HEK293 (cell line): ENCODE measurements around the gene HTR1A.

Experiments used
- YY2 ChIP-seq: fragments of 450-650 bp; formaldehyde crosslinking; IDR thresholded peaks from 2 replicates; pipeline ENCODE4 v1.5.1; 2016; ENCODE audit warnings: missing biosample characterization, missing genetic modification characterization
- ZNF24 ChIP-seq: fragments of 450-650 bp; formaldehyde crosslinking; IDR thresholded peaks from 2 replicates; pipeline ENCODE4 v1.5.1; 2016; ENCODE audit warnings: missing biosample characterization, missing genetic modification characterization
- ZNF274 ChIP-seq, 2 experiments: fragments of 200-500 bp in 1 of 2; fragments of 450-650 bp in 1 of 2; sonication (Bioruptor generic) in 1 of 2; formaldehyde crosslinking in 1 of 2; IDR thresholded peaks; 2 replicates each; pipeline versions ENCODE4 v1.5.1 to v1.6.1; 2014 to 2016; ENCODE audit warnings: borderline replicate concordance in 1 of 2, inconsistent platforms in 1 of 2, low read length in 1 of 2, missing biosample characterization in 1 of 2, missing genetic modification characterization in 1 of 2
- ZNF335 ChIP-seq: fragments of 450-650 bp; formaldehyde crosslinking; conservative IDR thresholded peaks from 2 replicates; pipeline ENCODE4 v1.5.1; 2016; ENCODE audit warnings: missing biosample characterization, missing genetic modification characterization
- ZNF600 ChIP-seq: fragments of 450-650 bp; formaldehyde crosslinking; IDR thresholded peaks from 2 replicates; pipeline ENCODE4 v1.5.1; 2016; ENCODE audit warnings: missing biosample characterization, missing genetic modification characterization
- ZNF660 ChIP-seq: fragments of 450-650 bp; IDR thresholded peaks from 2 replicates; pipeline ENCODE4 v1.5.1; 2018; ENCODE audit warnings: missing biosample characterization, mild to moderate bottlenecking, missing genetic modification characterization
- ZNF776 ChIP-seq: fragments of 450-650 bp; formaldehyde crosslinking; IDR thresholded peaks from 2 replicates; pipeline ENCODE4 v1.5.0; 2017; ENCODE audit warnings: missing biosample characterization, missing genetic modification characterization, borderline replicate concordance
- ZNF792 ChIP-seq: fragments of 450-650 bp; formaldehyde crosslinking; IDR thresholded peaks from 2 replicates; pipeline ENCODE4 v1.5.1; 2016; ENCODE audit warnings: missing biosample characterization, missing genetic modification characterization
- TF ChIP-seq, protein P1 (sequence below): fragments of 450-650 bp; formaldehyde crosslinking; IDR thresholded peaks from 2 replicates; pipeline ENCODE4 v1.5.1; 2016; ENCODE audit warnings: missing biosample characterization, missing genetic modification characterization
- TF ChIP-seq, protein P2 (sequence below): fragments of 450-650 bp; formaldehyde crosslinking; IDR thresholded peaks from 2 replicates; pipeline ENCODE4 v1.5.1; 2016; ENCODE audit warnings: missing biosample characterization, missing genetic modification characterization, low read depth
- TF ChIP-seq, protein P3 (sequence below): fragments of 450-650 bp; formaldehyde crosslinking; IDR thresholded peaks from 2 replicates; pipeline ENCODE4 v1.5.1; 2016; ENCODE audit warnings: missing biosample characterization, missing genetic modification characterization, borderline replicate concordance
- TF ChIP-seq, protein P4 (sequence below): fragments of 450-650 bp; formaldehyde crosslinking; IDR thresholded peaks from 2 replicates; pipeline ENCODE4 v1.5.1; 2016; ENCODE audit warnings: missing biosample characterization, missing genetic modification characterization
- TF ChIP-seq, protein P5 (sequence below): fragments of 450-650 bp; formaldehyde crosslinking; IDR thresholded peaks from 2 replicates; pipeline ENCODE4 v1.5.1; 2016; ENCODE audit warnings: missing biosample characterization, missing genetic modification characterization
- TF ChIP-seq, protein P6 (sequence below): fragments of 450-650 bp; formaldehyde crosslinking; IDR thresholded peaks from 2 replicates; pipeline ENCODE4 v1.5.1; 2016; ENCODE audit warnings: missing biosample characterization, missing genetic modification characterization

DNA sequence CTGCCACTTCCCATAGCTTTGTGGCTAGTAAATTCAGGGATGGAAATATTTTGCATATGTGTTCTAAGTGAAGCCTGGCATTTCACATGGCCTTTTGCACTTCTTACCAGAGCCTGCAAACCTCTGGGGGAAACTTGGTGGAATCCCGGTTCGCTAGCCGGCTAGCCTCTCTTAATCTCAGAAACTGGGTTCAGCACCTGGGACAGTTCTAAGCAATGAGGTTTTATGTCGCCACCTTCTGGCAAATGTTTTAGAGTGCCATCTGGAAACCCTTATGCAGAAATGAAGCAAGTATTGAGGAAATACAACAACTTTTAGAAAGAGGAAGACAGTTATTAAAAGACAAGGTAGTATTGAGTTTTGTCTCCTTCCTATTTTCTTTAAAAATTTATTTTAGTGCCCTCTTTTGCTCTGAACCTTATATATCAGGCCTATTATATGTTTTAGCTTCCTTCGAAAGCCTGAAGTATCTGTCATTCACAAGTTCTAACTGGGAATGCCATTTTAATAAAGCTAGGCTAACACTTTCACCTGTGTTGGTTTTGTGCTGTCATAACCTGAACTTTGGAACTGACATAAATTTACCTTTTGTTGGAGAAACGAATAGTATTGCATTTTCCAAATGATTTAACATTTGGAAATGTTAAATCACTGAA is 963 bp upstream of the HTR1A start:
- TF ChIP-seq, protein P1, sequence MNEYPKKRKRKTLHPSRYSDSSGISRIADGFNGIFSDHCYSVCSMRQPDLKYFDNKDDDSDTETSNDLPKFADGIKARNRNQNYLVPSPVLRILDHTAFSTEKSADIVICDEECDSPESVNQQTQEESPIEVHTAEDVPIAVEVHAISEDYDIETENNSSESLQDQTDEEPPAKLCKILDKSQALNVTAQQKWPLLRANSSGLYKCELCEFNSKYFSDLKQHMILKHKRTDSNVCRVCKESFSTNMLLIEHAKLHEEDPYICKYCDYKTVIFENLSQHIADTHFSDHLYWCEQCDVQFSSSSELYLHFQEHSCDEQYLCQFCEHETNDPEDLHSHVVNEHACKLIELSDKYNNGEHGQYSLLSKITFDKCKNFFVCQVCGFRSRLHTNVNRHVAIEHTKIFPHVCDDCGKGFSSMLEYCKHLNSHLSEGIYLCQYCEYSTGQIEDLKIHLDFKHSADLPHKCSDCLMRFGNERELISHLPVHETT (tag by site-specific recombination), result no peak
- TF ChIP-seq ZNF660 (tag by site-specific recombination) (peak; percentile 54; the same call in 1 of the 2 replicates), ZNF274 (IDR thresholded peaks at IDR 0.05; ENCODE audit: low read length) (no peak), ZNF274 (tag by site-specific recombination; IDR thresholded peaks at IDR 0.05; ENCODE audit: borderline replicate concordance) (no peak), ZNF776 (tag by site-specific recombination) (no peak), YY2 (tag by site-specific recombination) (no peak), ZNF335 (tag by site-specific recombination) (no peak), ZNF24 (no peak), ZNF600 (tag by site-specific recombination) (no peak), ZNF792 (tag by site-specific recombination) (no peak)
- TF ChIP-seq, protein P2, sequence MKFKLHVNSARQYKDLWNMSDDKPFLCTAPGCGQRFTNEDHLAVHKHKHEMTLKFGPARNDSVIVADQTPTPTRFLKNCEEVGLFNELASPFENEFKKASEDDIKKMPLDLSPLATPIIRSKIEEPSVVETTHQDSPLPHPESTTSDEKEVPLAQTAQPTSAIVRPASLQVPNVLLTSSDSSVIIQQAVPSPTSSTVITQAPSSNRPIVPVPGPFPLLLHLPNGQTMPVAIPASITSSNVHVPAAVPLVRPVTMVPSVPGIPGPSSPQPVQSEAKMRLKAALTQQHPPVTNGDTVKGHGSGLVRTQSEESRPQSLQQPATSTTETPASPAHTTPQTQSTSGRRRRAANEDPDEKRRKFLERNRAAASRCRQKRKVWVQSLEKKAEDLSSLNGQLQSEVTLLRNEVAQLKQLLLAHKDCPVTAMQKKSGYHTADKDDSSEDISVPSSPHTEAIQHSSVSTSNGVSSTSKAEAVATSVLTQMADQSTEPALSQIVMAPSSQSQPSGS (tag by site-specific recombination), result no peak
- TF ChIP-seq, protein P3, sequence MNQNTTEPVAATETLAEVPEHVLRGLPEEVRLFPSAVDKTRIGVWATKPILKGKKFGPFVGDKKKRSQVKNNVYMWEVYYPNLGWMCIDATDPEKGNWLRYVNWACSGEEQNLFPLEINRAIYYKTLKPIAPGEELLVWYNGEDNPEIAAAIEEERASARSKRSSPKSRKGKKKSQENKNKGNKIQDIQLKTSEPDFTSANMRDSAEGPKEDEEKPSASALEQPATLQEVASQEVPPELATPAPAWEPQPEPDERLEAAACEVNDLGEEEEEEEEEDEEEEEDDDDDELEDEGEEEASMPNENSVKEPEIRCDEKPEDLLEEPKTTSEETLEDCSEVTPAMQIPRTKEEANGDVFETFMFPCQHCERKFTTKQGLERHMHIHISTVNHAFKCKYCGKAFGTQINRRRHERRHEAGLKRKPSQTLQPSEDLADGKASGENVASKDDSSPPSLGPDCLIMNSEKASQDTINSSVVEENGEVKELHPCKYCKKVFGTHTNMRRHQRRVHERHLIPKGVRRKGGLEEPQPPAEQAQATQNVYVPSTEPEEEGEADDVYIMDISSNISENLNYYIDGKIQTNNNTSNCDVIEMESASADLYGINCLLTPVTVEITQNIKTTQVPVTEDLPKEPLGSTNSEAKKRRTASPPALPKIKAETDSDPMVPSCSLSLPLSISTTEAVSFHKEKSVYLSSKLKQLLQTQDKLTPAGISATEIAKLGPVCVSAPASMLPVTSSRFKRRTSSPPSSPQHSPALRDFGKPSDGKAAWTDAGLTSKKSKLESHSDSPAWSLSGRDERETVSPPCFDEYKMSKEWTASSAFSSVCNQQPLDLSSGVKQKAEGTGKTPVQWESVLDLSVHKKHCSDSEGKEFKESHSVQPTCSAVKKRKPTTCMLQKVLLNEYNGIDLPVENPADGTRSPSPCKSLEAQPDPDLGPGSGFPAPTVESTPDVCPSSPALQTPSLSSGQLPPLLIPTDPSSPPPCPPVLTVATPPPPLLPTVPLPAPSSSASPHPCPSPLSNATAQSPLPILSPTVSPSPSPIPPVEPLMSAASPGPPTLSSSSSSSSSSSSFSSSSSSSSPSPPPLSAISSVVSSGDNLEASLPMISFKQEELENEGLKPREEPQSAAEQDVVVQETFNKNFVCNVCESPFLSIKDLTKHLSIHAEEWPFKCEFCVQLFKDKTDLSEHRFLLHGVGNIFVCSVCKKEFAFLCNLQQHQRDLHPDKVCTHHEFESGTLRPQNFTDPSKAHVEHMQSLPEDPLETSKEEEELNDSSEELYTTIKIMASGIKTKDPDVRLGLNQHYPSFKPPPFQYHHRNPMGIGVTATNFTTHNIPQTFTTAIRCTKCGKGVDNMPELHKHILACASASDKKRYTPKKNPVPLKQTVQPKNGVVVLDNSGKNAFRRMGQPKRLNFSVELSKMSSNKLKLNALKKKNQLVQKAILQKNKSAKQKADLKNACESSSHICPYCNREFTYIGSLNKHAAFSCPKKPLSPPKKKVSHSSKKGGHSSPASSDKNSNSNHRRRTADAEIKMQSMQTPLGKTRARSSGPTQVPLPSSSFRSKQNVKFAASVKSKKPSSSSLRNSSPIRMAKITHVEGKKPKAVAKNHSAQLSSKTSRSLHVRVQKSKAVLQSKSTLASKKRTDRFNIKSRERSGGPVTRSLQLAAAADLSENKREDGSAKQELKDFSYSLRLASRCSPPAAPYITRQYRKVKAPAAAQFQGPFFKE (tag by site-specific recombination), result no peak
- TF ChIP-seq, protein P4, sequence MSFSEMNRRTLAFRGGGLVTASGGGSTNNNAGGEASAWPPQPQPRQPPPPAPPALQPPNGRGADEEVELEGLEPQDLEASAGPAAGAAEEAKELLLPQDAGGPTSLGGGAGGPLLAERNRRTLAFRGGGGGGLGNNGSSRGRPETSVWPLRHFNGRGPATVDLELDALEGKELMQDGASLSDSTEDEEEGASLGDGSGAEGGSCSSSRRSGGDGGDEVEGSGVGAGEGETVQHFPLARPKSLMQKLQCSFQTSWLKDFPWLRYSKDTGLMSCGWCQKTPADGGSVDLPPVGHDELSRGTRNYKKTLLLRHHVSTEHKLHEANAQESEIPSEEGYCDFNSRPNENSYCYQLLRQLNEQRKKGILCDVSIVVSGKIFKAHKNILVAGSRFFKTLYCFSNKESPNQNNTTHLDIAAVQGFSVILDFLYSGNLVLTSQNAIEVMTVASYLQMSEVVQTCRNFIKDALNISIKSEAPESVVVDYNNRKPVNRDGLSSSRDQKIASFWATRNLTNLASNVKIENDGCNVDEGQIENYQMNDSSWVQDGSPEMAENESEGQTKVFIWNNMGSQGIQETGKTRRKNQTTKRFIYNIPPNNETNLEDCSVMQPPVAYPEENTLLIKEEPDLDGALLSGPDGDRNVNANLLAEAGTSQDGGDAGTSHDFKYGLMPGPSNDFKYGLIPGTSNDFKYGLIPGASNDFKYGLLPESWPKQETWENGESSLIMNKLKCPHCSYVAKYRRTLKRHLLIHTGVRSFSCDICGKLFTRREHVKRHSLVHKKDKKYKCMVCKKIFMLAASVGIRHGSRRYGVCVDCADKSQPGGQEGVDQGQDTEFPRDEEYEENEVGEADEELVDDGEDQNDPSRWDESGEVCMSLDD (tag by site-specific recombination), result no peak
- TF ChIP-seq, protein P5, sequence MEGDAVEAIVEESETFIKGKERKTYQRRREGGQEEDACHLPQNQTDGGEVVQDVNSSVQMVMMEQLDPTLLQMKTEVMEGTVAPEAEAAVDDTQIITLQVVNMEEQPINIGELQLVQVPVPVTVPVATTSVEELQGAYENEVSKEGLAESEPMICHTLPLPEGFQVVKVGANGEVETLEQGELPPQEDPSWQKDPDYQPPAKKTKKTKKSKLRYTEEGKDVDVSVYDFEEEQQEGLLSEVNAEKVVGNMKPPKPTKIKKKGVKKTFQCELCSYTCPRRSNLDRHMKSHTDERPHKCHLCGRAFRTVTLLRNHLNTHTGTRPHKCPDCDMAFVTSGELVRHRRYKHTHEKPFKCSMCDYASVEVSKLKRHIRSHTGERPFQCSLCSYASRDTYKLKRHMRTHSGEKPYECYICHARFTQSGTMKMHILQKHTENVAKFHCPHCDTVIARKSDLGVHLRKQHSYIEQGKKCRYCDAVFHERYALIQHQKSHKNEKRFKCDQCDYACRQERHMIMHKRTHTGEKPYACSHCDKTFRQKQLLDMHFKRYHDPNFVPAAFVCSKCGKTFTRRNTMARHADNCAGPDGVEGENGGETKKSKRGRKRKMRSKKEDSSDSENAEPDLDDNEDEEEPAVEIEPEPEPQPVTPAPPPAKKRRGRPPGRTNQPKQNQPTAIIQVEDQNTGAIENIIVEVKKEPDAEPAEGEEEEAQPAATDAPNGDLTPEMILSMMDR, result no peak
- TF ChIP-seq, protein P6, sequence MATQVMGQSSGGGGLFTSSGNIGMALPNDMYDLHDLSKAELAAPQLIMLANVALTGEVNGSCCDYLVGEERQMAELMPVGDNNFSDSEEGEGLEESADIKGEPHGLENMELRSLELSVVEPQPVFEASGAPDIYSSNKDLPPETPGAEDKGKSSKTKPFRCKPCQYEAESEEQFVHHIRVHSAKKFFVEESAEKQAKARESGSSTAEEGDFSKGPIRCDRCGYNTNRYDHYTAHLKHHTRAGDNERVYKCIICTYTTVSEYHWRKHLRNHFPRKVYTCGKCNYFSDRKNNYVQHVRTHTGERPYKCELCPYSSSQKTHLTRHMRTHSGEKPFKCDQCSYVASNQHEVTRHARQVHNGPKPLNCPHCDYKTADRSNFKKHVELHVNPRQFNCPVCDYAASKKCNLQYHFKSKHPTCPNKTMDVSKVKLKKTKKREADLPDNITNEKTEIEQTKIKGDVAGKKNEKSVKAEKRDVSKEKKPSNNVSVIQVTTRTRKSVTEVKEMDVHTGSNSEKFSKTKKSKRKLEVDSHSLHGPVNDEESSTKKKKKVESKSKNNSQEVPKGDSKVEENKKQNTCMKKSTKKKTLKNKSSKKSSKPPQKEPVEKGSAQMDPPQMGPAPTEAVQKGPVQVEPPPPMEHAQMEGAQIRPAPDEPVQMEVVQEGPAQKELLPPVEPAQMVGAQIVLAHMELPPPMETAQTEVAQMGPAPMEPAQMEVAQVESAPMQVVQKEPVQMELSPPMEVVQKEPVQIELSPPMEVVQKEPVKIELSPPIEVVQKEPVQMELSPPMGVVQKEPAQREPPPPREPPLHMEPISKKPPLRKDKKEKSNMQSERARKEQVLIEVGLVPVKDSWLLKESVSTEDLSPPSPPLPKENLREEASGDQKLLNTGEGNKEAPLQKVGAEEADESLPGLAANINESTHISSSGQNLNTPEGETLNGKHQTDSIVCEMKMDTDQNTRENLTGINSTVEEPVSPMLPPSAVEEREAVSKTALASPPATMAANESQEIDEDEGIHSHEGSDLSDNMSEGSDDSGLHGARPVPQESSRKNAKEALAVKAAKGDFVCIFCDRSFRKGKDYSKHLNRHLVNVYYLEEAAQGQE, result peak; percentile 98
